Amniotic stem cell (primary cell): ENCODE measurements around the gene SLC16A12.

Source experiments
- DNase-seq: peaks from one replicate; lab custom pipeline; 2025; lab: John Stamatoyannopoulos, UW

Gene SLC16A12

GRCh38 chr10:89389254-89389653, 146.1 kb downstream of the SLC16A12 start:
- DNase-seq, result no peak

- no peak for DNase-seq
Observed at GRCh38 chr10:89388806-89389205, 146.6 kb downstream of the SLC16A12 start.

- no peak for DNase-seq
Observed at GRCh38 chr10:89384474-89385340, 150.7 kb downstream of the SLC16A12 start.

- DNase-seq, result no peak
Observed at GRCh38 chr10:89382757-89383156, 152.6 kb downstream of the SLC16A12 start.
